Mesodermal cell (in vitro differentiated cells): ENCODE results near the gene LRRC37A3.
"Not testable (repeated sequence)": the region's sequence is repeated elsewhere in the genome, so short reads cannot be mapped to it uniquely, and the experiment has no call there.

ENCODE experiments used
- H3K27ac ChIP-seq: 2 replicates; pipeline ENCODE4 v1.7.0; 2013; ENCODE audit warnings: mild to moderate bottlenecking, low read depth, low read length, moderate library complexity; ENCODE audit not compliant: severe bottlenecking
- H3K36me3 ChIP-seq: 2 replicates; pipeline ENCODE4 v1.7.1; 2013; ENCODE audit warnings: mild to moderate bottlenecking, low read length, moderate library complexity; ENCODE audit not compliant: control insufficient read depth, insufficient read depth
- H3K4me1 ChIP-seq: one replicate; pipeline ENCODE4 v1.7.1; 2013; ENCODE audit warnings: mild to moderate bottlenecking, low read length; ENCODE audit not compliant: insufficient read depth, control insufficient read depth, poor library complexity, severe bottlenecking
- H3K4me3 ChIP-seq: 2 replicates; pipeline ENCODE4 v1.7.0; 2013; ENCODE audit warnings: low read length, control low read depth, mild to moderate bottlenecking; ENCODE audit not compliant: insufficient read depth, poor library complexity, severe bottlenecking; ENCODE audit errors: extremely low read depth
- H3K9me3 ChIP-seq: 2 replicates; pipeline ENCODE4 v1.7.1; 2013; ENCODE audit warnings: mild to moderate bottlenecking, low read length, moderate library complexity; ENCODE audit not compliant: control insufficient read depth
- whole genome bisulfite sequencing, 2 experiments: methylation state at CpG; one replicate each; pipeline ENCODE4 v1.1.5; 2013; ENCODE audit warnings: missing lambda C conversion rate in 2 of 2; ENCODE audit not compliant: insufficient coverage in 2 of 2; 5-methylcytosine and 5-hydroxymethylcytosine counted together

Gene LRRC37A3

GRCh38 chr17:64830631-64831040 is 88.6 kb downstream of the LRRC37A3 start:
- 83 to 100% methylated on average over 1 of the region's 1 CpG for WGBS, 2 experiments
- H3K36me3 ChIP-seq, H3K4me1 ChIP-seq, H3K4me3 ChIP-seq, H3K27ac ChIP-seq, H3K9me3 ChIP-seq: not testable (repeated sequence)

DNA sequence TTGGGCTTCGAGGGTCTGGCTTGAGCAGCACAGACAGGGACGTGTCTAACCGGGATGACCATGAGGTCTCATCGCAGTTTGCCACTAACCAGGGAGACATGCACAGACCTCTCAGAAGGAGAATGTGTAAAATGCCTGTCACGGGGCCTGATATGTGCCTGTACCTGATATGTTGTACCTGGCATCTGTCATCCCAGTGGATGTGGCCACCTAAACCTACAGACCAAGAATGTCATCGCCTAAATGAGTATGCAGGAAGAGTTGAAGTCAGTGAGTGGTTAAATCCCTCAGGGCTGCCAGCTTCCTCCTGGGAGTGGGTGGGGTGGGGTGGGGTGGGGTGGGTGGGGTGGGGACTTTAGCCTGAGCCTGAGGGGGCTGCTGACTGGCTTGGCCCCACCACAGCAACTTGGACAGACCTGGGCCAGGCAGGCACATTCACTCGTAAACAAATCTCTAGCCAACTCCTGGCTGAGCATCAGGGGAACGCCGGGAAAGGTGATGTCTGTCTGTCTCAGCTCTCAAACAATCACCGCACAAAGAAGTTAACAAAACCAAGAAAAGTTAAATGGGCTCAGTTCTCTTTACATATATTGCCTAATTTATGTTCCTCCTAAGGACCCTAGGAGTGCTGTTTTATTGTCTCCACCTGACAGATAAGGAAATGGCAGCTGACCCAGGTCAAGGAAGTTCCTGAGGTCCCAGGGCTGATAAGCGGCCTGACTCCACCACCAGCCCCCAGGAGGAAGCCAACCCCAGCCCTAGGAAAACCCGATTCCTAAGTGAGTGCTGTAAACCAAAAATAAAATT is 89.3 kb downstream of the LRRC37A3 start:
- H3K27ac ChIP-seq, H3K4me3 ChIP-seq, H3K9me3 ChIP-seq, H3K4me1 ChIP-seq, H3K36me3 ChIP-seq: not testable (repeated sequence)
- 89 to 92% methylated on average over 5 to 7 of the region's 12 CpGs for WGBS, 2 experiments

GRCh38 chr17:64829068-64829467 is 90.2 kb downstream of the LRRC37A3 start:
- WGBS, 2 experiments, result no CpG with 5 or more reads among the region's 5 CpGs
- H3K4me3 ChIP-seq, H3K4me1 ChIP-seq, H3K36me3 ChIP-seq, H3K9me3 ChIP-seq, H3K27ac ChIP-seq: not testable (repeated sequence)

DNA sequence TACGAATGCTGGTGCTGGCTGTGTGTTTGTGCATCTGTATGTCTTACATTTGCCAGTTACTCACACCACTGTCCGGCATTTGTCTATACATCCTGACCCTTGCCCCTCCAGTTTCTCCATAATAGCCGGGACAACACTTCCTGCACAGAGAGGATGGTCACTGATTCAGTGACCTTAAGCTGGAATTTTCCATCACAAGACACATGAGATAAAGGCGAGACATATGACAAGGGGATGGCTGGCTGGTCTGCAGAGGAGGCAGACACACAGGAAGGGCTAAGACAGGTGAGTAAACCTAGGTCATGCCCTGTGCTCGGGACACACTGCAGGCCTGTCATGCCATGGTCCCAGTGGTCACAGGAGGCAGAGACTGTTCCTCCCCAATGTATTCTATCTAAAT is 100.4 kb downstream of the LRRC37A3 start:
- not testable (repeated sequence) for H3K9me3 ChIP-seq, H3K27ac ChIP-seq, H3K4me3 ChIP-seq, H3K36me3 ChIP-seq, H3K4me1 ChIP-seq
- WGBS, 2 experiments, result 84 to 96% methylated on average over 2 of the region's 5 CpGs

DNA sequence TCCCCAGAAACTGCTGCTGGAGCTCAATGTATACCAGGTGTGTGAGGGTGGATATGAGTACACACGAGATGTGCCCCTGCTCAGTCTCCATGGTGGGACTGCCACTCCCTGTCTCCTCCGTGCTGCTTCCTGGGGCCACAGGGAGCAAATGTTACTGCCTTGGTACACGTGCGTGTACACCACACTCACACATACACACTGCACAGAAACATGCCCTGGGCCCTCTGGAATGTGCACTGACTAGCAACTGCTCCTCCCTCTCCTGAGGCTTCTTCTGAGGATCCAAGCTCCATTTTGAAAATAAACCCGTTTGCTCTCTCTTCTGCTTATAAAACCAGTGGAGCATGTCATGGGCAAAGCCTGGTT is 103.5 kb downstream of the LRRC37A3 start:
- not testable (repeated sequence) for H3K36me3 ChIP-seq, H3K9me3 ChIP-seq
- WGBS, 2 experiments, result 100% methylated on average over 1 of the region's 5 CpGs

DNA sequence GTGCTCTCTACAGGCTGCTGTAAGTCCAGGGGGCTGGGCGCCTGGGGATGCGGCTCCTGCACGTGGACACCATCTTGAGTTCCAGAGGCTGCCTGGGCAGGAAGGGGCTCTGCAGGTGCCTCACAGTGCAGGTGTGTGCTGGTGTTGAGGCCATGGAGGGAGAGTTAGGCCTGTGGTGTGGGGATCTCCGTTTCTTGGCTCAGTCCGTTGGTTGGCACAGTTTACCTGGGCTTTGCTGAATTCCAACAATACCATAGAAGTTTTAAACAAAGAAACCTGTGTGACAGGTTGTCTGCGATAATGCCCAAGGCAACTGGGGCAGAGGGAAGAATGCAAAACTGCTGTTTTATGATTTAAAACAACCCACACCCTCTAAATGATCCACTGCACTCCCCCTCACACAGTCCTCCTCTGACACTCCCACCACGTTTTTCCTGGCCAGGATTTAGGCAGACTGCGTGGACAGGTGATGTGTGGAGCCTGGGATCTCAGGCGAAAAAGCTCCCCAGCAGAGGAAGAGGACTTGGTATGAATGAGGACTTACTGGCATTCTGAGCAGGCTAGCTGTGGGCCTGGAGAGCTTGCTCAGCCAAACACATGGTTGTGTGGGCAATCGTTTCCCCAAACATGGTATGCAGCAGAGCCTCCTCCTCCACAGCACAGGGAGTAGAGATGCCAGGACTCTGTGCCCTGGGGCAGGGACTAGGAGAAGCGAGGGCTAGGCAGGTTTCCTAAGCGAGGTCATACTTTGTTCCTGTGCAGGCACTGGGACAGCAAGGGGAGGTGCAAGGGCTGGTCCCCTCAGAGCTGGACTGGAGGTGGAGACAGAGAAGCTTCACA is 104.1 kb downstream of the LRRC37A3 start:
- 88 to 93% methylated on average over 2 of the region's 12 CpGs for WGBS, 2 experiments
- H3K27ac ChIP-seq, H3K4me3 ChIP-seq, H3K9me3 ChIP-seq, H3K4me1 ChIP-seq, H3K36me3 ChIP-seq: not testable (repeated sequence)

More for the DNA sequence above, 103.5 kb downstream of the LRRC37A3 start:
- not testable (repeated sequence) for H3K4me3 ChIP-seq, H3K4me1 ChIP-seq, H3K27ac ChIP-seq

GRCh38 chr17:64808178-64808977 is 110.9 kb downstream of the LRRC37A3 start:
- WGBS, 2 experiments, result 69 to 89% methylated on average over 2 to 3 of the region's 9 CpGs
- not testable (repeated sequence) for H3K27ac ChIP-seq

More at GRCh38 chr17:64808178-64808977, 110.9 kb downstream of the LRRC37A3 start:
- H3K9me3 ChIP-seq, H3K36me3 ChIP-seq, H3K4me1 ChIP-seq, H3K4me3 ChIP-seq: not testable (repeated sequence)
